SK-N-SH (cell line): ENCODE results near the gene APH1A. TPM values are rescaled to one million over a fixed set of nuclear protein-coding genes. Genes with fewer than 3 reads are reported as not detected.

Experiments used
- CTCF ChIA-PET: fragments of 300-600, 350-600 bp; formaldehyde crosslinking; extraction: SDS; loops from one replicate; lab custom pipeline; 2021; lab: Yijun Ruan, JAX
- POLR2A ChIA-PET: fragments of 350-600 bp; sonication (Branson Sonifier 250); formaldehyde crosslinking; extraction: SDS; loops from one replicate; lab custom pipeline; 2020; ENCODE audit warnings: antibody characterized with exemption, inconsistent platforms; lab: Yijun Ruan, JAX
- DNase-seq: peaks from one replicate; pipeline ENCODE4 v3.0.0; 2012
- H2AFZ ChIP-seq: fragments of 200-600 bp; sonication (generic); 2 replicates; pipeline ENCODE4 v1.8.1; 2016; ENCODE audit warnings: antibody characterized with exemption, mild to moderate bottlenecking, low read depth
- H3F3A ChIP-seq: fragments of 200-600 bp; sonication (generic); replicated peaks from 2 replicates; pipeline ENCODE3; 2016; ENCODE audit warnings: antibody characterized with exemption, mild to moderate bottlenecking; ENCODE audit not compliant: insufficient read depth
- H3K27ac ChIP-seq, 2 experiments: fragments of 200-500 bp in 1 of 2; fragments of 200-600 bp in 1 of 2; sonication (Bioruptor generic) in 1 of 2; sonication (generic), shearing (Covaris generic) in 1 of 2; 2 replicates each; pipeline versions ENCODE4 v1.5.1 to v1.6.1; 2014 to 2016; ENCODE audit warnings: low read depth in 2 of 2, inconsistent platforms in 1 of 2, low read length in 1 of 2, mild to moderate bottlenecking in 1 of 2, mixed read lengths in 1 of 2
- H3K27me3 ChIP-seq: fragments of 200-600 bp; sonication (generic), shearing (Covaris generic); 2 replicates; pipeline ENCODE4 v1.6.1; 2016; ENCODE audit warnings: mixed run types; ENCODE audit not compliant: insufficient read depth
- H3K36me3 ChIP-seq, 2 experiments: fragments of 200-500 bp in 1 of 2; fragments of 200-600 bp in 1 of 2; sonication (Bioruptor generic) in 1 of 2; sonication (generic) in 1 of 2; replicated peaks in 1 of 2; 2 replicates each; pipeline versions ENCODE3 to v1.5.1; 2014 to 2016; ENCODE audit warnings: low read length in 1 of 2, mild to moderate bottlenecking in 1 of 2; ENCODE audit not compliant: insufficient read depth in 2 of 2, control insufficient read depth in 1 of 2
- H3K4me1 ChIP-seq, 2 experiments: fragments of 200-500 bp in 1 of 2; fragments of 200-600 bp in 1 of 2; sonication (Bioruptor generic) in 1 of 2; sonication (generic), shearing (Covaris generic) in 1 of 2; 2 replicates each; pipeline versions ENCODE4 v1.5.1 to v1.6.1; 2014 to 2016; ENCODE audit warnings: low read depth in 1 of 2, low read length in 1 of 2, mixed run types in 1 of 2; ENCODE audit not compliant: insufficient read depth in 2 of 2, control insufficient read depth in 1 of 2
- H3K4me2 ChIP-seq: fragments of 200-600 bp; sonication (generic), shearing (Covaris generic); 2 replicates; pipeline ENCODE4 v1.6.1; 2017; ENCODE audit warnings: mixed run types
- H3K4me3 ChIP-seq, 2 experiments: fragments of 200-500 bp in 1 of 2; fragments of 200-600 bp in 1 of 2; sonication (Bioruptor generic) in 1 of 2; sonication (generic), shearing (Covaris generic) in 1 of 2; 2 replicates each; pipeline versions ENCODE4 v1.5.1 to v1.8.1; 2014 to 2016; ENCODE audit warnings: low read depth in 2 of 2, inconsistent platforms in 1 of 2, low read length in 1 of 2, mild to moderate bottlenecking in 1 of 2, mixed read lengths in 1 of 2, moderate library complexity in 1 of 2
- H3K79me2 ChIP-seq: fragments of 200-600 bp; sonication (generic); 2 replicates; pipeline ENCODE4 v1.8.1; 2017; ENCODE audit warnings: mild to moderate bottlenecking; ENCODE audit not compliant: insufficient read depth
- H3K9ac ChIP-seq: fragments of 200-600 bp; sonication (generic); 2 replicates; pipeline ENCODE4 v1.6.1; 2017; ENCODE audit warnings: mixed run types
- H3K9me2 ChIP-seq: fragments of 200-600 bp; sonication (generic); 2 replicates; pipeline ENCODE4 v1.6.1; 2017; ENCODE audit warnings: mixed run types
- H3K9me3 ChIP-seq: fragments of 200-600 bp; sonication (generic); 2 replicates; pipeline ENCODE4 v1.6.1; 2017; ENCODE audit warnings: mixed run types, mild to moderate bottlenecking, moderate library complexity
- H4K20me1 ChIP-seq: fragments of 200-600 bp; sonication (generic); 2 replicates; pipeline ENCODE4 v1.6.1; 2017; ENCODE audit warnings: mild to moderate bottlenecking, mixed run types; ENCODE audit not compliant: insufficient read depth
- FOXJ3 ChIP-seq: sonication (generic); formaldehyde crosslinking; IDR thresholded peaks from 2 replicates; pipeline ENCODE4 v1.5.1; 2020; ENCODE audit warnings: mild to moderate bottlenecking, missing genetic modification reagents
- POLR2AphosphoS5 ChIP-seq: IDR thresholded peaks from 2 replicates; pipeline ENCODE4 v1.6.1; 2012; ENCODE audit warnings: low read depth, low read length
- RAD21 ChIP-seq: IDR thresholded peaks from 2 replicates; pipeline ENCODE4 v1.6.1; 2012; ENCODE audit warnings: mild to moderate bottlenecking, low read length
- WGBS: methylation state at CpG from one replicate; pipeline ENCODE4 v1.1.6; 2017; ENCODE audit warnings: low lambda C conversion rate; 5-methylcytosine and 5-hydroxymethylcytosine counted together
- polyA plus RNA-seq, 3 experiments: library from polyadenylated mRNA; depleted of rRNA; stranded (reverse); fragments of >200 nt; gene quantifications; 2 replicates each; pipeline ENCODE4 v1.2.3, GENCODE V29; 2012
- TF ChIP-seq, protein P1 (sequence below): fragments of 200-600 bp; sonication (generic); IDR thresholded peaks from 2 replicates; pipeline ENCODE4 v1.6.1; 2017; ENCODE audit warnings: antibody characterized with exemption, mild to moderate bottlenecking, moderate library complexity
- TF ChIP-seq, protein P2 (sequence below): IDR thresholded peaks from 2 replicates; pipeline ENCODE4 v1.4.0; 2012; ENCODE audit warnings: low read depth, borderline replicate concordance
- TF ChIP-seq, protein P3 (sequence below): IDR thresholded peaks from 2 replicates; pipeline ENCODE4 v1.4.0; 2012; ENCODE audit warnings: low read depth, borderline replicate concordance

APH1A gene
- polyA plus RNA-seq, 1 of the 3 experiments (the other 2 are of a cell fraction), result 175 TPM

DNA sequence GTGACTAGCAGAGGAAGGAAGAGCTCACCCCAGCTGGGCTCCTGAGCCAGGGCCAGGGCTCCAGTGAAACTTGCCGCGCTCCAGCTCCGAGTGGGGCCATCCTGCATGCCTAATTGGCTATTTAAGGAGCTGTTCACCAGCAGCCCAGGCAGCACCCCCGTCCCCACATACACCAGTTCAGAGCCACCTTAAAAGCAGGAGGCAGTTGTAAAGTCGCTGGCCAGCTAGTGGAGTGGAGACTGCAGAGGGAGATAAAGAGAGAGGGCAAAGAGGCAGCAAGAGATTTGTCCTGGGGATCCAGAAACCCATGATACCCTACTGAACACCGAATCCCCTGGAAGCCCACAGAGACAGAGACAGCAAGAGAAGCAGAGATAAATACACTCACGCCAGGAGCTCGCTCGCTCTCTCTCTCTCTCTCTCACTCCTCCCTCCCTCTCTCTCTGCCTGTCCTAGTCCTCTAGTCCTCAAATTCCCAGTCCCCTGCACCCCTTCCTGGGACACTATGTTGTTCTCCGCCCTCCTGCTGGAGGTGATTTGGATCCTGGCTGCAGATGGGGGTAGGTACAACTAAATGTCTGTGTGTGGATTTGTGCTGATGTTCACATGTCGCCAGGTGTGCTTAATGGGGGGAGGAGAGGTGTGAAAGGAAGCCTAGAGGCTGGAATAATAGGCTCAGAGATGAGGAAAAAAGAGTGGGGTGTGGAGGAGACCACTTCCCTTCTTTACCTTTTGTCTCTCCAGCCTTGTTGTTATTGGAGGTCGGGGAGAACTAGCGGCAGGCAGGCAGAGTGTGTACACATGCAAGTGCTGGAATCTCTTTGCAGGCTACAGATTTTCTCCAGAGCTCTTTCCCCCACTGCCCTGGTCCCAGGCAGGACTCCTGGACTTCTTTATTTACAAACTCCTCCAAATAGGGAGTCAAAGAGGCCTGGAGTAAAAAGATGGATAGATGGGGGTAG is 10.9 kb downstream of the APH1A start, which contains the start of gene CA14:
Gene CA14, plus strand, starts transcription at position 151 of the 962 bp plus-strand sequence. Its CDS starts 355 bp downstream, at position 506.
- H3K4me1 ChIP-seq, result peaks cover 17 to 21% of the 10 kb centered on the region in 2 experiments; a peak in 3 of 4 replicates
- H3K27ac ChIP-seq, result no peak within 1 kb of the TSS
- no peaks in the 10 kb centered on the region for H3K9me3 ChIP-seq
- no peaks in the 10 kb centered on the region for H4K20me1 ChIP-seq
- H3K27me3 ChIP-seq, result no peaks in the 10 kb centered on the region
- peak within 1 kb of the TSS; percentile 81; the same call in 1 of the 2 replicates for H2AFZ ChIP-seq
- whole genome bisulfite sequencing, result 88% methylated on average over 13 of the region's 13 CpGs
- ChIA-PET POLR2A (interaction anchor here (2.1 kb wide), 1 partner anchor 11 kb away, joined by 9 read pairs; the partner anchor contains the start of gene APH1A), CTCF (interaction anchor here (0.9 to 8.7 kb wide), 3 partner anchors 11 to 665 kb away, joined by 3 to 110 read pairs (median 3); partner anchors contain the start of gene CIART)
- no peak within 1 kb of the TSS for H3K9ac ChIP-seq
- no peaks in the 10 kb centered on the region for H3K36me3 ChIP-seq
- TF ChIP-seq, protein P1, sequence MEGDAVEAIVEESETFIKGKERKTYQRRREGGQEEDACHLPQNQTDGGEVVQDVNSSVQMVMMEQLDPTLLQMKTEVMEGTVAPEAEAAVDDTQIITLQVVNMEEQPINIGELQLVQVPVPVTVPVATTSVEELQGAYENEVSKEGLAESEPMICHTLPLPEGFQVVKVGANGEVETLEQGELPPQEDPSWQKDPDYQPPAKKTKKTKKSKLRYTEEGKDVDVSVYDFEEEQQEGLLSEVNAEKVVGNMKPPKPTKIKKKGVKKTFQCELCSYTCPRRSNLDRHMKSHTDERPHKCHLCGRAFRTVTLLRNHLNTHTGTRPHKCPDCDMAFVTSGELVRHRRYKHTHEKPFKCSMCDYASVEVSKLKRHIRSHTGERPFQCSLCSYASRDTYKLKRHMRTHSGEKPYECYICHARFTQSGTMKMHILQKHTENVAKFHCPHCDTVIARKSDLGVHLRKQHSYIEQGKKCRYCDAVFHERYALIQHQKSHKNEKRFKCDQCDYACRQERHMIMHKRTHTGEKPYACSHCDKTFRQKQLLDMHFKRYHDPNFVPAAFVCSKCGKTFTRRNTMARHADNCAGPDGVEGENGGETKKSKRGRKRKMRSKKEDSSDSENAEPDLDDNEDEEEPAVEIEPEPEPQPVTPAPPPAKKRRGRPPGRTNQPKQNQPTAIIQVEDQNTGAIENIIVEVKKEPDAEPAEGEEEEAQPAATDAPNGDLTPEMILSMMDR, result no peak
- H3K4me3 ChIP-seq, result no peak within 1 kb of the TSS
- no peak for DNase-seq
- H3F3A ChIP-seq, result peaks cover 12% of the 10 kb centered on the region
- 0 out of 2 replicates have a peak within 1 kb of the TSS, but pooled peaks have one; percentile 51 for H3K4me2 ChIP-seq
- H3K9me2 ChIP-seq, result no peaks in the 10 kb centered on the region
- no peaks in the 10 kb centered on the region for H3K79me2 ChIP-seq

DNA sequence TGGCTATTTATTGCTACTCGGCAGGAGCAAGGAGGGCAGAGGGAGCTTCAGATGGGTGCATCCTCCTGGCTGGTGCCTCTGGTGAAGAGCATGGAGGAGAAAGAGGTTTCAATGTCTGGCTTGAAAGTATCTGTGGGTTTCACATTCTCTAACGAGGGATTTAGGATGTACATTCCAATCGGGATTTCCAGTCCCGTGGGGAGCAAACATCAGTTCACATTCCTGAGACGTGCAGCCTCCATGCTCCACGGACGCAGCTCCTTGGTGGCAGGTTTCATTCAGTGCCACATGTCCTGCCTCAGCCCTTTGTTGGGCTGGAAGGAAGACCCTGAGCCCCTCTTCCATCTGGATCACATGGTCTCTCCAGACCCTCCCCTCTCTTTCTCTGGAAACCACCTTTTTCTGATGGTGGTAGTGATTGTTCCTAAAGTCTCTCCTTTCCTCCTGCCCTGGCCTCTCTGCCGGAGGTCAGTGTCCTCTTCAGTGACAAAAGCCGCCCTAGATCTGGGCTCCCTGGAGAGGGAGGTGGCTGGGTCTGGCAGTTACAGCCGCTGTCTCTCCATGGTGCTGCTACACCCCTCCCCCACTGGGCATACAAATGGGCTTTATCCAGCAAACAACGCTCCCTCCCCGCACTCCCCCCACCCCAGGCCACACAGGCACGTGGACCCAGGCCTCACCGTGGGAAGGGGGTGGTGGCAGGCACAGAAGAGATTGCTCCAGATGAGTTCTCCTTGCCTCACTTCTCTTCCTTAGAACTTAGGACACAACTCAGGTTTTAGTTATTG is 12.1 kb downstream of the APH1A start:
- no peaks in the 10 kb centered on the region for H3K79me2 ChIP-seq
- DNase-seq, result no peak
- 86% methylated on average over 13 of the region's 14 CpGs for WGBS

More for the DNA sequence above, 12.1 kb downstream of the APH1A start:
- H3K9ac ChIP-seq, result no peak overlapping the region
- H3K9me2 ChIP-seq, result no peaks in the 10 kb centered on the region
- POLR2A ChIA-PET, result interaction anchor here (0.7 to 1.5 kb wide), 4 partner anchors 12 to 107 kb away, joined by 3 to 4 read pairs (median 4); partner anchors contain the start of genes APH1A and RPRD2
- H3K4me2 ChIP-seq, result peak overlapping the region; percentile 51; the same call in 1 of the 2 replicates
- H4K20me1 ChIP-seq, result no peaks in the 10 kb centered on the region
- H3K4me1 ChIP-seq, result peaks cover 17 to 21% of the 10 kb centered on the region in 2 experiments; a peak in 3 of 4 replicates
- peak overlapping the region; percentile 65 to 81; a peak in 2 of 4 replicates for H3K27ac ChIP-seq
- H3K9me3 ChIP-seq, result no peaks in the 10 kb centered on the region
- H3K36me3 ChIP-seq, result no peaks in the 10 kb centered on the region
- H3K4me3 ChIP-seq, result no peak overlapping the region
- CTCF ChIA-PET, result interaction anchor here (0.6 to 8.7 kb wide), 42 partner anchors 8 to 875 kb away, joined by 3 to 110 read pairs (median 4); partner anchors contain the start of genes APH1A, C1orf54, C1orf56 and CIART
- H3K27me3 ChIP-seq, result no peaks in the 10 kb centered on the region
- H3F3A ChIP-seq, result peaks cover 12% of the 10 kb centered on the region
- TF ChIP-seq RAD21, result no peak
- TF ChIP-seq, protein P2, sequence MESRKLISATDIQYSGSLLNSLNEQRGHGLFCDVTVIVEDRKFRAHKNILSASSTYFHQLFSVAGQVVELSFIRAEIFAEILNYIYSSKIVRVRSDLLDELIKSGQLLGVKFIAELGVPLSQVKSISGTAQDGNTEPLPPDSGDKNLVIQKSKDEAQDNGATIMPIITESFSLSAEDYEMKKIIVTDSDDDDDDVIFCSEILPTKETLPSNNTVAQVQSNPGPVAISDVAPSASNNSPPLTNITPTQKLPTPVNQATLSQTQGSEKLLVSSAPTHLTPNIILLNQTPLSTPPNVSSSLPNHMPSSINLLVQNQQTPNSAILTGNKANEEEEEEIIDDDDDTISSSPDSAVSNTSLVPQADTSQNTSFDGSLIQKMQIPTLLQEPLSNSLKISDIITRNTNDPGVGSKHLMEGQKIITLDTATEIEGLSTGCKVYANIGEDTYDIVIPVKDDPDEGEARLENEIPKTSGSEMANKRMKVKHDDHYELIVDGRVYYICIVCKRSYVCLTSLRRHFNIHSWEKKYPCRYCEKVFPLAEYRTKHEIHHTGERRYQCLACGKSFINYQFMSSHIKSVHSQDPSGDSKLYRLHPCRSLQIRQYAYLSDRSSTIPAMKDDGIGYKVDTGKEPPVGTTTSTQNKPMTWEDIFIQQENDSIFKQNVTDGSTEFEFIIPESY, result no peak
- TF ChIP-seq FOXJ3, result no peak
- TF ChIP-seq, protein P3, sequence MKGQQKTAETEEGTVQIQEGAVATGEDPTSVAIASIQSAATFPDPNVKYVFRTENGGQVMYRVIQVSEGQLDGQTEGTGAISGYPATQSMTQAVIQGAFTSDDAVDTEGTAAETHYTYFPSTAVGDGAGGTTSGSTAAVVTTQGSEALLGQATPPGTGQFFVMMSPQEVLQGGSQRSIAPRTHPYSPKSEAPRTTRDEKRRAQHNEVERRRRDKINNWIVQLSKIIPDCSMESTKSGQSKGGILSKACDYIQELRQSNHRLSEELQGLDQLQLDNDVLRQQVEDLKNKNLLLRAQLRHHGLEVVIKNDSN, result no peak
- no peak for TF ChIP-seq POLR2AphosphoS5
- TF ChIP-seq, all 33 proteins: peak for 0
- peak overlapping the region; percentile 81 for H2AFZ ChIP-seq
